Endothelial cell (in vitro differentiated cells): ENCODE measurements around the gene HUS1B. TPM values are rescaled to one million over a fixed set of nuclear protein-coding genes. Genes with fewer than 3 reads are reported as not detected.

Source experiments
- DNase-seq: peaks from one replicate; pipeline ENCODE4 v3.0.0; 2021; ENCODE audit warnings: low spot score
- H3K27ac Mint-ChIP-seq: one replicate; pipeline ENCODE4 v1.8.0; 2021; ENCODE audit warnings: mixed read lengths, inconsistent platforms; ENCODE audit not compliant: unreplicated experiment
- H3K27me3 Mint-ChIP-seq: one replicate; pipeline ENCODE4 v1.8.0; 2021; ENCODE audit warnings: mild to moderate bottlenecking, moderate library complexity, mixed read lengths, inconsistent platforms; ENCODE audit not compliant: unreplicated experiment
- H3K36me3 Mint-ChIP-seq: one replicate; pipeline ENCODE4 v1.8.0; 2021; ENCODE audit warnings: mild to moderate bottlenecking, low read depth, mixed read lengths, inconsistent platforms; ENCODE audit not compliant: unreplicated experiment
- H3K4me1 Mint-ChIP-seq: one replicate; pipeline ENCODE4 v1.8.0; 2021; ENCODE audit warnings: mild to moderate bottlenecking, mixed read lengths, inconsistent platforms; ENCODE audit not compliant: unreplicated experiment
- H3K4me3 Mint-ChIP-seq: one replicate; pipeline ENCODE4 v1.8.0; 2021; ENCODE audit warnings: mild to moderate bottlenecking, mixed read lengths, inconsistent platforms; ENCODE audit not compliant: unreplicated experiment
- H3K9me3 Mint-ChIP-seq: one replicate; pipeline ENCODE4 v1.8.0; 2021; ENCODE audit warnings: mixed read lengths, inconsistent platforms; ENCODE audit not compliant: unreplicated experiment
- CTCF ChIP-seq: fragments of 200-600 bp; sonication (generic); IDR thresholded peaks from one replicate; pipeline ENCODE4 v1.5.0; 2021; ENCODE audit warnings: antibody characterized with exemption; ENCODE audit not compliant: unreplicated experiment
- total RNA-seq: library from RNA; stranded (reverse); fragmentation: NEBNext Ultra II Directional; extraction: Animal tissue kit (Norgen Biotek cat#: 25700); gene quantifications from one replicate; pipeline ENCODE4 v1.2.1, GENCODE V29; 2021; ENCODE audit not compliant: unreplicated experiment

HUS1B gene
- total RNA-seq, 1 donor from 2014 or later: 0.72 TPM

GRCh38 chr6:642805-643204 lies 14.1 kb downstream of the HUS1B start:
- Mint-ChIP-seq H3K4me1 (peaks cover 13% of the 10 kb centered on the region), H3K9me3 (no peaks in the 10 kb centered on the region), H3K36me3 (peaks cover 5% of the 10 kb centered on the region), H3K27me3 (peaks cover 2% of the 10 kb centered on the region), H3K27ac (no peak overlapping the region), H3K4me3 (no peak overlapping the region)
- TF ChIP-seq CTCF: no peak
- DNase-seq: no peak

- Mint-ChIP-seq H3K4me3 (no peak overlapping the region), H3K27me3 (peaks cover 2% of the 10 kb centered on the region), H3K9me3 (no peaks in the 10 kb centered on the region), H3K27ac (no peak overlapping the region), H3K4me1 (peaks cover 8% of the 10 kb centered on the region), H3K36me3 (peaks cover 8% of the 10 kb centered on the region)
- no peak for DNase-seq
- no peak for TF ChIP-seq CTCF
Observed at GRCh38 chr6:641225-641985, 15.5 kb downstream of the HUS1B start.

- Mint-ChIP-seq H3K36me3 (peaks cover 14% of the 10 kb centered on the region), H3K27ac (no peak overlapping the region), H3K27me3 (peaks cover 2% of the 10 kb centered on the region), H3K4me1 (no peaks in the 10 kb centered on the region), H3K9me3 (no peaks in the 10 kb centered on the region), H3K4me3 (no peak overlapping the region)
- no peak for DNase-seq
- no peak for TF ChIP-seq CTCF
Observed at GRCh38 chr6:636488-636887, 20.4 kb downstream of the HUS1B start.

GRCh38 chr6:635233-635632 lies 21.7 kb downstream of the HUS1B start:
- no peaks in the 10 kb centered on the region for H3K27me3 Mint-ChIP-seq
- H3K4me3 Mint-ChIP-seq: no peak overlapping the region
- DNase-seq: no peak

More at GRCh38 chr6:635233-635632, 21.7 kb downstream of the HUS1B start:
- Mint-ChIP-seq H3K27ac (no peak overlapping the region), H3K36me3 (peaks cover 9% of the 10 kb centered on the region), H3K4me1 (no peaks in the 10 kb centered on the region), H3K9me3 (no peaks in the 10 kb centered on the region)
- TF ChIP-seq CTCF: no peak
